Endothelial cell (in vitro differentiated cells): ENCODE measurements around the gene C10orf62. TPM values are rescaled to one million over a fixed set of nuclear protein-coding genes. Genes with fewer than 3 reads are reported as not detected.

Experiments
- DNase-seq: peaks from one replicate; pipeline ENCODE4 v3.0.0; 2021; ENCODE audit warnings: low spot score
- H3K27ac Mint-ChIP-seq: one replicate; pipeline ENCODE4 v1.8.0; 2021; ENCODE audit warnings: mixed read lengths, inconsistent platforms; ENCODE audit not compliant: unreplicated experiment
- H3K27me3 Mint-ChIP-seq: one replicate; pipeline ENCODE4 v1.8.0; 2021; ENCODE audit warnings: mild to moderate bottlenecking, moderate library complexity, mixed read lengths, inconsistent platforms; ENCODE audit not compliant: unreplicated experiment
- H3K36me3 Mint-ChIP-seq: one replicate; pipeline ENCODE4 v1.8.0; 2021; ENCODE audit warnings: mild to moderate bottlenecking, low read depth, mixed read lengths, inconsistent platforms; ENCODE audit not compliant: unreplicated experiment
- H3K4me1 Mint-ChIP-seq: one replicate; pipeline ENCODE4 v1.8.0; 2021; ENCODE audit warnings: mild to moderate bottlenecking, mixed read lengths, inconsistent platforms; ENCODE audit not compliant: unreplicated experiment
- H3K4me3 Mint-ChIP-seq: one replicate; pipeline ENCODE4 v1.8.0; 2021; ENCODE audit warnings: mild to moderate bottlenecking, mixed read lengths, inconsistent platforms; ENCODE audit not compliant: unreplicated experiment
- H3K9me3 Mint-ChIP-seq: one replicate; pipeline ENCODE4 v1.8.0; 2021; ENCODE audit warnings: mixed read lengths, inconsistent platforms; ENCODE audit not compliant: unreplicated experiment
- total RNA-seq: library from RNA; stranded (reverse); fragmentation: NEBNext Ultra II Directional; extraction: Animal tissue kit (Norgen Biotek cat#: 25700); gene quantifications from one replicate; pipeline ENCODE4 v1.2.1, GENCODE V29; 2021; ENCODE audit not compliant: unreplicated experiment
- TF ChIP-seq, protein P1 (sequence below): fragments of 200-600 bp; sonication (generic); IDR thresholded peaks from one replicate; pipeline ENCODE4 v1.5.0; 2021; ENCODE audit warnings: antibody characterized with exemption; ENCODE audit not compliant: unreplicated experiment

C10orf62 gene
- total RNA-seq, 1 donor from 2014 or later, result not detected

DNA sequence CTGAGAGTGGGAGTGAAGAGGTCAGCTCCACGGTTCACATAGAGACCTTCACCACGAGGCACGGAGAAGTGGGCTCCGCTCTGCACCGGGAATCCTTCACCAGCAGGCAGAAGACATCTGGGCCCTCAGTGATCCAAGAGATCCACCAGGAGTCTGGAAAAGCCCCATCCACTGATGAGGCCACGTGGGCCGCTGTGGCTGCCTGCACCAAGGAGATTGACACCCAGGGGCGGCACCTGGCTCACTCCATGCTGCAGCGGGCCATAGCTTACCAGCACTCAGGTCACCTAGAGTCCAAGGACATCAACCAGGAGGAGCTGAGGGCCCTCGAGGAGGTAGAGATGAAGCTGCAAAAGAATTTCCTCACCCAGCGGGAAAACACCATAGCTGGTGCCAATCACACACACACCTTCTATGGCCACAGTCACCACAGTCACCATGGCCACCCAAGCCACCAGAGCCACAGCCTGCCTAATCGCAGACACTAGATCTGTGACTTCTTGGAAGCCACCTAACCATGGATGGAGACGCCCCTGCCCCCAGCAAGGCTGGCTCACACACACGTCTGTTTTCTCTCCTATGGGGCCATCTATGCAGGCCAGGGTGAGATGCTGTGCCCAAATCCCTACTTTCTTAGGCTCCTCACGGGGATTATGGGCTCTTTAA, 694 bp downstream of the C10orf62 start:
- H3K4me3 Mint-ChIP-seq, result no peak overlapping the region
- H3K36me3 Mint-ChIP-seq, result no peaks in the 10 kb centered on the region
- H3K27me3 Mint-ChIP-seq, result peaks cover 1% of the 10 kb centered on the region
- H3K27ac Mint-ChIP-seq, result no peak overlapping the region
- DNase-seq, result no peak
- H3K4me1 Mint-ChIP-seq, result no peaks in the 10 kb centered on the region
- no peaks in the 10 kb centered on the region for H3K9me3 Mint-ChIP-seq
- TF ChIP-seq, protein P1, sequence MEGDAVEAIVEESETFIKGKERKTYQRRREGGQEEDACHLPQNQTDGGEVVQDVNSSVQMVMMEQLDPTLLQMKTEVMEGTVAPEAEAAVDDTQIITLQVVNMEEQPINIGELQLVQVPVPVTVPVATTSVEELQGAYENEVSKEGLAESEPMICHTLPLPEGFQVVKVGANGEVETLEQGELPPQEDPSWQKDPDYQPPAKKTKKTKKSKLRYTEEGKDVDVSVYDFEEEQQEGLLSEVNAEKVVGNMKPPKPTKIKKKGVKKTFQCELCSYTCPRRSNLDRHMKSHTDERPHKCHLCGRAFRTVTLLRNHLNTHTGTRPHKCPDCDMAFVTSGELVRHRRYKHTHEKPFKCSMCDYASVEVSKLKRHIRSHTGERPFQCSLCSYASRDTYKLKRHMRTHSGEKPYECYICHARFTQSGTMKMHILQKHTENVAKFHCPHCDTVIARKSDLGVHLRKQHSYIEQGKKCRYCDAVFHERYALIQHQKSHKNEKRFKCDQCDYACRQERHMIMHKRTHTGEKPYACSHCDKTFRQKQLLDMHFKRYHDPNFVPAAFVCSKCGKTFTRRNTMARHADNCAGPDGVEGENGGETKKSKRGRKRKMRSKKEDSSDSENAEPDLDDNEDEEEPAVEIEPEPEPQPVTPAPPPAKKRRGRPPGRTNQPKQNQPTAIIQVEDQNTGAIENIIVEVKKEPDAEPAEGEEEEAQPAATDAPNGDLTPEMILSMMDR, result no peak

DNA sequence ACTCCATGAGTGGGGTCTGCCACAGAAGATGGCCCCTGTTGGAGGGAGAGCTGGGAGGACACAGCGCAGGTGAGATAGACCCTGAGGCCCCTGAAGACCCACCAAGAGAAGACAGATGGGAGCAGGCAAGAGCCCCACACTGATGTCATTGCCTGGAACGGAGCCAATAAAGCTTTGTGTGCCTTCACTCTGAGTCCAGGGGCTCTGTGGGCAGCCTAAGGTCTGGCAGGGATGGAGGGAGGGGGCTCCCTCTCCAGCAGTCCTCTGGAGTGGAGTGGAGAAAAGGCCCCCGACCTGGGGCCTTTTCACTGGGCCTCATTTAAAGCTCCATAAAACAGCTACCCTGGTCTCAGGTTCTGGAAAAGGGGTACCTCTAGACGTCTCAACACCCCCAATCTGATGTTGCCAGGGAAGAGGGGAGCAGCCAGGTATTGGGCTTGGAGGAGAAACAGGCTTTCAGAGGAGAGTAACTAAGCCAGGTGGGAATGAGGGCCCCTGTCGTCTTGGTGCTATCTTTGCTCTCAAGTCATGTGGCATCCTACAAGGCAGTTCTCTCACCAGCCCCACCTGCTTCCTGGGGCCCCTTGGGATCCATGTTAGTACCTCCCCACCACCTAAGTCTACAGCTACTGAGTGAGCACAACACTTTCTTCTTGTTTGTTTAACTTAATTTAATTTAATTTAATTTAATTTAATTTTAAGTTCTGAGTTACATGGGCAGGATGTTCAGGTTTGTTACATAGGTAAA, 1.4 kb downstream of the C10orf62 start:
- H3K27ac Mint-ChIP-seq, result no peak overlapping the region
- DNase-seq, result no peak
- H3K36me3 Mint-ChIP-seq, result no peaks in the 10 kb centered on the region
- TF ChIP-seq, protein P1, result no peak
- no peaks in the 10 kb centered on the region for H3K9me3 Mint-ChIP-seq
- H3K4me1 Mint-ChIP-seq, result no peaks in the 10 kb centered on the region
- peaks cover 1% of the 10 kb centered on the region for H3K27me3 Mint-ChIP-seq
- H3K4me3 Mint-ChIP-seq, result no peak overlapping the region

DNA sequence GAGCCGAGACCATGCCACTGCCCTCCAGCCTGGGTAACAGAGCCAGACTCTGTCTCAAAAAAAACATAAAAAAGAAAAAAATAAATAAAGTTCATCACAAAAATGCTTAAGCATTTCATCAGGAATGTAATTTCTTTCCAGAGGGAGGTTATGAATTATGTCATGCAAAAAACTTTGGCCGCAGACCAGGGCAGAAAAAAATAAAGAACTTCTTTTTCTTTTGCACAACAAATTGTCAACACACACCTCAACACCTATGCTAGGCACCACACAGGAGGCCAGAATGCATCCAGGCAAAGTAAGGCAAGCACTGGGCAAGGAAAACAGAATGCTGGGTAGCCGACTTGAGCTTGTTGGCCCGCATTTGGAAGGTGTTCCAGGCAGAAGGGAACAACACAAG, 3.9 kb downstream of the C10orf62 start:
- DNase-seq, result no peak

GRCh38 chr10:97596101-97597082, 6.9 kb downstream of the C10orf62 start:
- TF ChIP-seq, protein P1, result no peak
- peaks cover 10% of the 10 kb centered on the region for H3K27me3 Mint-ChIP-seq
- H3K27ac Mint-ChIP-seq, result no peak overlapping the region
- DNase-seq, result no peak
- H3K36me3 Mint-ChIP-seq, result no peaks in the 10 kb centered on the region
- peaks cover 7% of the 10 kb centered on the region for H3K4me1 Mint-ChIP-seq
- no peaks in the 10 kb centered on the region for H3K9me3 Mint-ChIP-seq
- no peak overlapping the region for H3K4me3 Mint-ChIP-seq

More for the DNA sequence above, 3.9 kb downstream of the C10orf62 start:
- TF ChIP-seq, protein P1, result no peak
- Mint-ChIP-seq H3K36me3 (no peaks in the 10 kb centered on the region), H3K4me3 (no peak overlapping the region), H3K4me1 (peaks cover 7% of the 10 kb centered on the region), H3K27ac (no peak overlapping the region), H3K9me3 (no peaks in the 10 kb centered on the region), H3K27me3 (peaks cover 3% of the 10 kb centered on the region)
